Activated CD4-positive, alpha-beta T cell treated with anti-CD3 and anti-CD28 coated beads for 4 hours (primary cell): ENCODE measurements around the gene MTRF1.

ENCODE experiments used
- DNase-seq, 2 donors: peaks; one replicate each; pipeline ENCODE4 v3.0.0-alpha.2; 2020

MTRF1 gene

GRCh38 chr13:41276824-41277223 is 13.4 kb upstream of the MTRF1 start:
- no peak for DNase-seq

GRCh38 chr13:41274881-41275280 is 11.5 kb upstream of the MTRF1 start:
- no peak for DNase-seq

GRCh38 chr13:41273831-41274441 is 10.6 kb upstream of the MTRF1 start:
- DNase-seq, result no peak

- DNase-seq, result no peak
Observed at GRCh38 chr13:41271456-41272285, 8.3 kb upstream of the MTRF1 start.

- no peak for DNase-seq
Observed at GRCh38 chr13:41268764-41269163, 5.4 kb upstream of the MTRF1 start.

GRCh38 chr13:41267106-41267505 is 3.7 kb upstream of the MTRF1 start:
- DNase-seq, result no peak

GRCh38 chr13:41259875-41260501 is 3.4 kb downstream of the MTRF1 start:
- DNase-seq, result no peak

GRCh38 chr13:41257535-41257934 is 5.8 kb downstream of the MTRF1 start:
- no peak for DNase-seq

- DNase-seq, result no peak
Observed at GRCh38 chr13:41254902-41255301, 8.5 kb downstream of the MTRF1 start.

GRCh38 chr13:41250993-41251392 is 12.4 kb downstream of the MTRF1 start:
- no peak for DNase-seq

GRCh38 chr13:41246969-41247680 is 16.3 kb downstream of the MTRF1 start:
- DNase-seq, result no peak

- no peak for DNase-seq
Observed at GRCh38 chr13:41244556-41244955, 18.8 kb downstream of the MTRF1 start.

- DNase-seq, result no peak
Observed at GRCh38 chr13:41241626-41242025, 21.8 kb downstream of the MTRF1 start.

GRCh38 chr13:41236369-41236768 is 27.0 kb downstream of the MTRF1 start:
- DNase-seq, result no peak

GRCh38 chr13:41232578-41233480 is 30.5 kb downstream of the MTRF1 start:
- no peak for DNase-seq

- no peak for DNase-seq
Observed at GRCh38 chr13:41231786-41232185, 31.6 kb downstream of the MTRF1 start.

GRCh38 chr13:41231025-41231677 is 32.2 kb downstream of the MTRF1 start:
- DNase-seq, result no peak

- no peak for DNase-seq
Observed at GRCh38 chr13:41229356-41229755, 34.0 kb downstream of the MTRF1 start.

- DNase-seq, result no peak
Observed at GRCh38 chr13:41224113-41225110, 39.0 kb downstream of the MTRF1 start.

GRCh38 chr13:41222259-41222852 is 41.0 kb downstream of the MTRF1 start:
- peak; percentile 45 to 61 for DNase-seq
